GM12873 (cell line): ENCODE measurements around the gene IFITM10.

Source experiments
- CTCF ChIP-seq: IDR thresholded peaks from 2 replicates; pipeline ENCODE4 v1.5.1; 2012; ENCODE audit warnings: low read depth, mild to moderate bottlenecking, moderate library complexity, low read length, control low read depth; ENCODE audit not compliant: insufficient read depth; ENCODE audit errors: missing control alignments

Gene IFITM10

GRCh38 chr11:1745701-1746320 is 4.6 kb downstream of the IFITM10 start:
- TF ChIP-seq CTCF: no peak

- no peak for TF ChIP-seq CTCF
These were observed 5.3 kb downstream of the IFITM10 start for GRCh38 chr11:1744891-1745700.

- no peak for TF ChIP-seq CTCF
These were observed 6.1 kb downstream of the IFITM10 start for GRCh38 chr11:1744137-1744886.

- TF ChIP-seq CTCF: no peak
These were observed 6.7 kb downstream of the IFITM10 start for GRCh38 chr11:1743585-1744136.

- no peak for TF ChIP-seq CTCF
These were observed 7.4 kb downstream of the IFITM10 start for GRCh38 chr11:1742869-1743584.

- TF ChIP-seq CTCF: no peak
These were observed 8.0 kb downstream of the IFITM10 start for GRCh38 chr11:1742371-1742770.
